Measurements from ENCODE around the gene TUBGCP6. TPM values are rescaled to one million over a fixed set of nuclear protein-coding genes. Genes with fewer than 3 reads are reported as not detected.
A peak's percentile ranks its signal among the peaks of the same experiment; 100 is the strongest.

Gene TUBGCP6
- total RNA-seq, 4 donors from 2014 or later: 43.8 to 110 (median 73.1) TPM

- in situ Hi-C loops (cut with MboI; ENCODE audit: low pct_ligation_motif_present in 1 of 4, low pct_unique_long_range_greater_than_20kb in 1 of 4, low sequenced_read_pairs in 3 of 4): no loop called here
- WGBS, 2 donors (ENCODE audit: low coverage in 1 of 2): 80% methylated on average over 24 of the region's 26 CpGs; no CpG with 5 or more reads in 1 of the 2 donors
Observed at GRCh38 chr22:50173311-50173982, 71.4 kb downstream of the TUBGCP6 start.

GRCh38 chr22:50171965-50172421, 72.8 kb downstream of the TUBGCP6 start:
- H3K36me3 ChIP-seq: no peaks in the 10 kb centered on the region
- H3K9me3 ChIP-seq: no peaks in the 10 kb centered on the region
- WGBS, 2 donors (ENCODE audit: low coverage in 1 of 2): 70 to 88% methylated on average over 5 to 13 of the region's 13 CpGs
- no peak overlapping the region for H3K4me3 ChIP-seq
- TF ChIP-seq POLR2A (IDR thresholded peaks at IDR 0.05) (no peak), EP300 (IDR thresholded peaks at IDR 0.05; ENCODE audit: low read depth) (no peak), POLR2AphosphoS5 (IDR thresholded peaks at IDR 0.05) (no peak)
- TF ChIP-seq, protein P1, sequence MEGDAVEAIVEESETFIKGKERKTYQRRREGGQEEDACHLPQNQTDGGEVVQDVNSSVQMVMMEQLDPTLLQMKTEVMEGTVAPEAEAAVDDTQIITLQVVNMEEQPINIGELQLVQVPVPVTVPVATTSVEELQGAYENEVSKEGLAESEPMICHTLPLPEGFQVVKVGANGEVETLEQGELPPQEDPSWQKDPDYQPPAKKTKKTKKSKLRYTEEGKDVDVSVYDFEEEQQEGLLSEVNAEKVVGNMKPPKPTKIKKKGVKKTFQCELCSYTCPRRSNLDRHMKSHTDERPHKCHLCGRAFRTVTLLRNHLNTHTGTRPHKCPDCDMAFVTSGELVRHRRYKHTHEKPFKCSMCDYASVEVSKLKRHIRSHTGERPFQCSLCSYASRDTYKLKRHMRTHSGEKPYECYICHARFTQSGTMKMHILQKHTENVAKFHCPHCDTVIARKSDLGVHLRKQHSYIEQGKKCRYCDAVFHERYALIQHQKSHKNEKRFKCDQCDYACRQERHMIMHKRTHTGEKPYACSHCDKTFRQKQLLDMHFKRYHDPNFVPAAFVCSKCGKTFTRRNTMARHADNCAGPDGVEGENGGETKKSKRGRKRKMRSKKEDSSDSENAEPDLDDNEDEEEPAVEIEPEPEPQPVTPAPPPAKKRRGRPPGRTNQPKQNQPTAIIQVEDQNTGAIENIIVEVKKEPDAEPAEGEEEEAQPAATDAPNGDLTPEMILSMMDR (IDR thresholded peaks at IDR 0.05): no peak
- no peak for DNase-seq
- H3K27me3 ChIP-seq: peaks cover 61% of the 10 kb centered on the region
- no peak overlapping the region for H3K27ac ChIP-seq
- H3K4me1 ChIP-seq: peaks cover 0 to 13% (median 11%) of the 10 kb centered on the region in 4 donors
- in situ Hi-C loops (cut with MboI; ENCODE audit: low pct_ligation_motif_present in 1 of 4, low pct_unique_long_range_greater_than_20kb in 1 of 4, low sequenced_read_pairs in 3 of 4): no loop called here
- intact Hi-C loops (cut with DNase I; ENCODE audit: low total_unique reads): no loop called here

More at GRCh38 chr22:50173311-50173982, 71.4 kb downstream of the TUBGCP6 start:
- peak; percentile 31 for DNase-seq
- H3K27ac ChIP-seq: no peak overlapping the region
- intact Hi-C loops (cut with DNase I; ENCODE audit: low total_unique reads): no loop called here
- H3K9me3 ChIP-seq: no peaks in the 10 kb centered on the region
- H3K4me3 ChIP-seq: no peak overlapping the region
- H3K36me3 ChIP-seq: no peaks in the 10 kb centered on the region
- peaks cover 0 to 13% (median 11%) of the 10 kb centered on the region in 4 donors for H3K4me1 ChIP-seq
- TF ChIP-seq POLR2A (IDR thresholded peaks at IDR 0.05) (no peak), EP300 (IDR thresholded peaks at IDR 0.05; ENCODE audit: low read depth) (no peak), POLR2AphosphoS5 (IDR thresholded peaks at IDR 0.05) (no peak)
- TF ChIP-seq, protein P1 (IDR thresholded peaks at IDR 0.05): no peak
- H3K27me3 ChIP-seq: peaks cover 70% of the 10 kb centered on the region

- H3K36me3 ChIP-seq: no peaks in the 10 kb centered on the region
- in situ Hi-C loops (cut with MboI; ENCODE audit: low pct_ligation_motif_present in 1 of 4, low pct_unique_long_range_greater_than_20kb in 1 of 4, low sequenced_read_pairs in 3 of 4): no loop called here
- H3K4me3 ChIP-seq: no peak overlapping the region
- WGBS, 2 donors (ENCODE audit: low coverage in 1 of 2): 75% methylated on average over 13 of the region's 15 CpGs; no CpG with 5 or more reads in 1 of the 2 donors
- TF ChIP-seq, protein P1 (IDR thresholded peaks at IDR 0.05): no peak
- TF ChIP-seq EP300 (IDR thresholded peaks at IDR 0.05; ENCODE audit: low read depth) (no peak), POLR2AphosphoS5 (IDR thresholded peaks at IDR 0.05) (no peak), POLR2A (IDR thresholded peaks at IDR 0.05) (no peak)
- intact Hi-C loops (cut with DNase I; ENCODE audit: low total_unique reads): no loop called here
- H3K27ac ChIP-seq: no peak overlapping the region
- H3K27me3 ChIP-seq: peaks cover 58% of the 10 kb centered on the region
- DNase-seq: no peak
- no peaks in the 10 kb centered on the region for H3K9me3 ChIP-seq
- H3K4me1 ChIP-seq: peaks cover 0 to 13% (median 11%) of the 10 kb centered on the region in 4 donors
Observed at GRCh38 chr22:50171319-50171964, 73.4 kb downstream of the TUBGCP6 start.

All from transverse colon (tissue), 4 donors.